ENCODE measurements around the gene IFT20.

The IFT20 gene

DNA sequence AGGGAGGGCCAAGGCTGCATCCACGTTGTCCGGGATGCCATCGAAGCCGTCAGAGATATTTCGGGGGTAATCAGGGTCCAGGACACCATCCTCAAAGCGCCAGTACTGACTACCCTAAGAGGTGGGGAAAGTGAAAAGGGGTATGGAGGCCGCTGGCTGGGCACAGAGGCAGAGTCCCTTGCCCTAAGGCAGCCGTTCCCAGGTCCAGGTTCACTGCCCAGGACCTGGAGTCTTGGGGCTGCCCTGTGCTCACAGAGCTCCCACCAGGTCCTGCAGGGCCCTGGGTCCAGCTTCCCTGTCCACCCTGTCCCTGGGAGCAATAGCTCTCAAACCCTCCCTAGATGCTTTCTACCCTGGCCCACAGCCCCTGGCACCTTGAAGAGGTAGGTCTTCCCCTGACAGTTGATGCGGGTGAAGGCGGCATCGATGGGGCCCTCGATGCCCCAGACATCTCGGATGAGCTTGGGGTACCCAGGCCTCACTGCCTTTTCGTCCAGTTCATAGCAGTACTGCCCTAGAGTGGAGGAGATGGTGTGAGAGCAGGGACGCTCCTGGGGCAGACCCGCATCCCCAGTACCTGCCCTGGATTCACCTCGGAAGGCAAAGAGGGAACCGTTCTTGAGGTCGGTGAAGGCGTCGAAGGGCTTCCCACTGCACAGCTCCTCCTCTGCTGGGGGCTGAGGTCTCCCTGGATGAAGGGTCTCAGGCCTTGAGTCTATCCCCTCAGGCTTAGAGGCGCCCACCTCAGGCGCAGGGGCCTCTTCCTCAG is 33.8 kb upstream of the IFT20 start:
- no peak overlapping the region for H3K4me3 Mint-ChIP-seq

DNA sequence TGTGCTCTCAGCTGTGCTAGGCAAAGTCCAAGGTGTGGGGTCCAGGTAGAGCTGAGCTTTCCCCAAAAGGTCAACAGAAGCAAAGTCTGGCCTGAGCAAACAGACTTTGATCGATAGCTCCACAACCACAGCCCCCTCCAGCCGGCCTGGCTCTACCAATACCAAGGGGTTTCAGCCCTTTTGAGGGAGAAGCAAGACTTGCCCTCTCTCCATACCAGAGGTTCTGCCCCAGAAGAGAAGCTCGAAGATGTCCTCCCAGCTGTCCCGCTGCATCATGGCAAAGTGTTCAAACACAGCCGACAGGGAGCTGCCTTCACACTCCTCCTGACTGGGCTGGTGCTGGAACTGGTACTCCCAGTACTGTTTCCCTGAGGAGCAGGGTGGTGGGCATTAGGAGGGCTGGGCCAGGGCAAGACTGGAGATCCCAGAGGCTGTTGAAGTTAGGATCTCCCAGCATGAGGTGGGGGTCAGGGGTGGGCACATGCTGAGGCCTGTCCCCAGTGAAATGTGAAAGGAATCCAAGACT is 33.1 kb upstream of the IFT20 start:
- peaks cover 17% of the 10 kb centered on the region for H3K4me1 Mint-ChIP-seq (ENCODE audit: low read depth)
- no peak overlapping the region for H3K27ac Mint-ChIP-seq
- no peaks in the 10 kb centered on the region for H3K27me3 Mint-ChIP-seq
- H3K4me3 Mint-ChIP-seq, result no peak overlapping the region
- H3K9me3 Mint-ChIP-seq, result no peaks in the 10 kb centered on the region
- H3K36me3 Mint-ChIP-seq (ENCODE audit: low read depth), result peaks cover 4% of the 10 kb centered on the region

More for the DNA sequence above, 33.8 kb upstream of the IFT20 start:
- Mint-ChIP-seq H3K36me3 (ENCODE audit: low read depth) (no peaks in the 10 kb centered on the region), H3K4me1 (ENCODE audit: low read depth) (peaks cover 21% of the 10 kb centered on the region), H3K27ac (no peak overlapping the region), H3K27me3 (no peaks in the 10 kb centered on the region), H3K9me3 (no peaks in the 10 kb centered on the region)

DNA sequence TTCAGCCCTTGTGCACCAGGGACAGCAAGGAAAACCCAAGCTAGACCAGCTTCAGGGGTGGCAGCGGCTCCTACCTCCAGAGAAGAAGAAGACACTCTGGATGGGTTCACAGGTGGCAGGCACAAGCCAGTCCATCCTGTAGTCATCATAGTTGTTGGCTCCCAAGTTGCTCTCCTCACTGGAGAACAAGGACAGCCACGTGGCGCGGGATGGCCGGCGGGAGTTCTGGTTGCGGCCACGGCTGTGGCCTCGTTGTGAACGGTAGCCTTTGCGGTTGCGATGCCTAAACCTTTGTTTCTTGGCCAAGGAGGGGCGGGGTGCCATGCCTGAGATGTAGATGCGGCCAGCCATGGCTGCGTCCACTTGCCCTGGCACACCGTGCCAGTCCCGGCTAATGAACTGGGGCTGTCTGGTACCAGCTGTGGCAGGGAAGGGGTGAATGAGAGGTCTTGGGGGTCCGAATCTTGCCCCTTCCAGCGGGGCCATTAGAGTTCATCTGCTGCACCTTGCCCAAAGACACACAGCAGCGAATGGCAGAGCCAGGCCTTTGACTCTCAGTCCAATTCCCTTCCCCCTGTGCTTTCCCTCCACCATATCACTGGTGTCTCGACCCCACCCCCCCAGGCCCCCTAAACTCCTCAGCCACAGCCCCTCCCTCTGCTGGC is 32.5 kb upstream of the IFT20 start:
- Mint-ChIP-seq H3K4me3 (no peak overlapping the region), H3K27ac (no peak overlapping the region), H3K27me3 (no peaks in the 10 kb centered on the region), H3K4me1 (ENCODE audit: low read depth) (peaks cover 11% of the 10 kb centered on the region), H3K9me3 (no peaks in the 10 kb centered on the region), H3K36me3 (ENCODE audit: low read depth) (peaks cover 4% of the 10 kb centered on the region)

DNA sequence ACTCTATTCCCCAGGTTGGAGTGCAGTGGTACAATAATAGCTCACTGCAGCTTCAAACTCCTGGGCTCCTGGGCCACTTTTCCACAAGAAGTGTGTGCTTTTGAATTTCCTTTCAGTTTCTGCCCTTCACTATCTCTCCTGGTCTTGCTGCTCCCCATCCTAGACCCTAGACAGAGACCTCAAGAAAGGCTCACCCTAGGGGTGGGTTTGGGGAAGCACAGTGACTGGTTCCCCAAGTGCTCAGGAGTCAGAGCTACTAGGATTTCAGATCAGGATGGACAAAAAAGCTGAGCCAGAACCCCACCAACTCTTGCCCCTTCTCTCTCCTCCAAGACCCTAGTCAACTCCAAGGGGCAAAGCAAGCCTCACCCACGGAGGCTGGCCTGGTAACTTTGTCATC is 31.3 kb upstream of the IFT20 start:
- Mint-ChIP-seq H3K9me3 (no peaks in the 10 kb centered on the region), H3K36me3 (ENCODE audit: low read depth) (peaks cover 5% of the 10 kb centered on the region), H3K4me1 (ENCODE audit: low read depth) (peaks cover 8% of the 10 kb centered on the region), H3K4me3 (no peak overlapping the region), H3K27ac (no peak overlapping the region), H3K27me3 (no peaks in the 10 kb centered on the region)

DNA sequence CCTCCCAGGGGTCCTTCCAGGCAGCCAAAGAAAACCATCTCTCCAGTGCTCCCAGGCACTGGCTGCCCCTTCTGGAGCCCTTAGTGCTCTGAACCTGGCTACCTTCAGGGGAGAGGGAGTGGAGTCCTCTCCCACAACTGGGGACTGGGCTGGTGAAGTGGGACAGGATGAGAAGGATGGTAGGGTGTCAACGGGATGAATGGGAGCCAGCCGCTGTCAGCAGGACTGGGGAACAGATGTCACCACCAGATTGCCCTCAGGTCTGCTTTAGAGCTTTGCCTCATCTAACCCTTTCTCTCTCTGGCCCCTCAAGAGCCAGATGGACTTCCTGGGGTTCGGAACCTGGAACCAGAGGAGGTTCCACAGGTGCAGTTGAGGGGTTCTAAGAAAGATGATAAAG is 30.2 kb upstream of the IFT20 start:
- Mint-ChIP-seq H3K36me3 (ENCODE audit: low read depth) (peaks cover 16% of the 10 kb centered on the region), H3K9me3 (no peaks in the 10 kb centered on the region), H3K4me3 (no peak overlapping the region), H3K4me1 (ENCODE audit: low read depth) (no peaks in the 10 kb centered on the region), H3K27ac (no peak overlapping the region), H3K27me3 (no peaks in the 10 kb centered on the region)

DNA sequence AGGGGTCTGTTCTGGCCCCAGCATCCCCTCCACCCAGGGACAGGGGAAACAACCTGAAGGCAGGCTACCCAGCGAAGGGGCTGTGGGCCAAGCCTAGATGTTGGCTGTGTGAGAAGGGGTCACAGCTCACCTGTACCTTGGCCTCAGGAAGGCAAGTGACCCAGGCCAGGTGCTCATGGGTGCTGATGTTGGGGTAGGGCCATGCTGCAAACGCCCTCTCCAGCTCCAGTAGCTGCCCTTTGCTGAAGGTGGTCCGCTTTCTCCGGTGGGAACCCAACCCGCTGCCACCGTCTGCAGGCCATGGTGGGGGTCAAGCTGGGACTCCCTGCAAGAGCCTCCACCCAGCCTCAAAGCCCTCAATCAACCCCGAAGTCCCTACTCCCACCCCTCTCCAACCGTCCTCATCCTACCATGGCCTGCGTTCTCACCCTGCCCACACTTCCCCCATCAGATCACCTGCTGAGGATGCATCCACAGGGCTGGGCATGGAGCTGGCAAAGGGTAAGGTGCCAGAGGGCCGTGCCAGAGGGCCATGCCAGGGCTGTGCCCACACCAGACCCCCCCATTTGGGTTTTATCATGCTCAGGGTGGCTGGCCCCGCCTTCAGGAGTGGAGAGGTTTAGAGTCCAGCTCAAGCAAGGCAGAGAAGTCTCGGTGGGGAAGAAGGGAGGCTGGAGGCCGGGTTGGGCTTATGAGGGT is 29.5 kb upstream of the IFT20 start, which contains the start of gene SEBOX:
TSS of gene SEBOX (minus strand) at position 535 of the 699 bp plus-strand sequence. CDS start at position 487, 48 bp downstream.
- Mint-ChIP-seq H3K4me1 (ENCODE audit: low read depth) (no peaks in the 10 kb centered on the region), H3K9me3 (no peaks in the 10 kb centered on the region), H3K27me3 (no peaks in the 10 kb centered on the region), H3K4me3 (no peak within 1 kb of the TSS), H3K36me3 (ENCODE audit: low read depth) (peaks cover 21% of the 10 kb centered on the region), H3K27ac (no peak within 1 kb of the TSS)

DNA sequence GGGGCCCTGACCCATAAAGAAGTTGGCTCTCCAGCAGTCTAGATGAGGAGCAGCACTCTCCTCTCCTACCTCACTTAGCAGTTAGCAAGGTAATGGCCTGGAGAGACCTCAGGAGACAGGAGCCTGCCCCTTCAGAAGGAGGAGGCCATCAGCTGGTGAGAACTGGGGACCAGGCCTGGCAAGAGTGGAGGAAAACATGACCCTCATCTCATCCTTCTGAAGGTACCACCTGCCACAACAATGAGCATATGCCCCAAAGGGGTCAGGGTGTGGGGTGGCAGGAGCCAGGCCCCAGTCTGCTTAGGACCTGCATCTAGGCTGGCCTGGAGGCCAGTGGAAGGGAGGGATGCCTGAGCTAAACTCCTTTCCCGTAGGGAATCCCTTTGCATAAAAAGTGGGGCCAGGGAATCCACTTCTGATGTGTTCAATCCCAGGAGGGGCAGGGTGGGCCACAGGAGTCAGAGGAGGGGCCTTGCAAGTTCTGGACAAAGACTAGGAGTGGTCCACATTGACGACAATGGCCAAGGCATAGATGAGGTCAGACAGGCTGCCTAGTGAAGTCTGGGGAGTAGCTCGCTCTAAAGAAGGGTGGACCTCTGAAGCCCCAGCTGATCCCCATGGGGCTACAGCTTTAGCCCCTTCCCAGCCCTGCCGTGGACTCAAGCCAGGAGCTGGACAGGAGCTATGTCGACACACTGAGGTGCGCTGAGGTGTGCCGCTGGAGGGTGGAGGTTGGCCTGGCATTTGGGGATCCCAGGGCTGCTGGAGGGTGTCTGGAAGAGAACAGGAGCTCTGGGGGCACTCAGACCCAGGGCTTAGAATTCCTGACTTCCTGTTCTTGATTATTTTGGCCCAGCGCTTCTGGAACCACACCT is 28.7 kb upstream of the IFT20 start:
- Mint-ChIP-seq H3K27me3 (no peaks in the 10 kb centered on the region), H3K4me3 (no peak overlapping the region), H3K4me1 (ENCODE audit: low read depth) (no peaks in the 10 kb centered on the region), H3K36me3 (ENCODE audit: low read depth) (peaks cover 26% of the 10 kb centered on the region), H3K27ac (no peak overlapping the region), H3K9me3 (no peaks in the 10 kb centered on the region)

DNA sequence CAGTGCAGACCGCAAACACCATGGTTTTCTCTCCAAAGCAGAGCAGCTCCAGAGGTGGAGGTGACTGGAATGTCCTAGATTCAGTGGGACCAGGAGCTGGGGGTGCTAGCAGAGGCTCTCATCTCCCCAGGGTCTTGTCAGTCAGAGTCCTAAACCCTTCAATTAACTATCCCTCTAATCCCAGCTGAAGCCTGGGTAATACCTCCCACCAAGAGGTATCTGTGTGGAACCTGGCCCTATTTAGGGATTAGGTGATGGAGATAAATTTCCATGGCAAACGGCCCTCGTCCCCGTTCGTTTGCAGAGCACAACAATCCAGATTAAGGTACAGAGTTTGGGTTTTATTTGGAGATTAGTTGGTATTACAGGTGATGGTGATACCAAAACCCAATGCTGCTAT is 27.9 kb upstream of the IFT20 start:
- H3K36me3 Mint-ChIP-seq (ENCODE audit: low read depth), result peaks cover 28% of the 10 kb centered on the region
- no peaks in the 10 kb centered on the region for H3K9me3 Mint-ChIP-seq
- H3K4me3 Mint-ChIP-seq, result no peak overlapping the region
- no peaks in the 10 kb centered on the region for H3K27me3 Mint-ChIP-seq
- H3K27ac Mint-ChIP-seq, result no peak overlapping the region
- H3K4me1 Mint-ChIP-seq (ENCODE audit: low read depth), result peaks cover 7% of the 10 kb centered on the region

DNA sequence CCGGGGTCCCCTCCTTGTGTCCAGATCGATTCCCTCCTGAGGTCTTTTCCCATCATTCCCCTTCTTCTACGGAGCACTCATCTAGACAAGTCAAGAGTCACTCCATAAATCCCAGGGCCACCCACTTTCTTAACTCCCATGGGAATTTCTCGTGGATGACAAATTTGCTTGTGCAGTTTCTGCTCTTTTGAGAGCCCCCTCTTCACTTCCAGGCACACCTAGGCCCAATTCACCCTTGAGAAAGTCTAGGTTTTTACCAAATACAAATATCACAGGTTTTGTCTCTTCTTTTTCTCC is 22.6 kb upstream of the IFT20 start:
- Mint-ChIP-seq H3K27ac (peak overlapping the region; percentile 91), H3K4me1 (ENCODE audit: low read depth) (peaks cover 28% of the 10 kb centered on the region), H3K4me3 (peak overlapping the region; percentile 90), H3K36me3 (ENCODE audit: low read depth) (peaks cover 53% of the 10 kb centered on the region), H3K9me3 (no peaks in the 10 kb centered on the region), H3K27me3 (no peaks in the 10 kb centered on the region)

DNA sequence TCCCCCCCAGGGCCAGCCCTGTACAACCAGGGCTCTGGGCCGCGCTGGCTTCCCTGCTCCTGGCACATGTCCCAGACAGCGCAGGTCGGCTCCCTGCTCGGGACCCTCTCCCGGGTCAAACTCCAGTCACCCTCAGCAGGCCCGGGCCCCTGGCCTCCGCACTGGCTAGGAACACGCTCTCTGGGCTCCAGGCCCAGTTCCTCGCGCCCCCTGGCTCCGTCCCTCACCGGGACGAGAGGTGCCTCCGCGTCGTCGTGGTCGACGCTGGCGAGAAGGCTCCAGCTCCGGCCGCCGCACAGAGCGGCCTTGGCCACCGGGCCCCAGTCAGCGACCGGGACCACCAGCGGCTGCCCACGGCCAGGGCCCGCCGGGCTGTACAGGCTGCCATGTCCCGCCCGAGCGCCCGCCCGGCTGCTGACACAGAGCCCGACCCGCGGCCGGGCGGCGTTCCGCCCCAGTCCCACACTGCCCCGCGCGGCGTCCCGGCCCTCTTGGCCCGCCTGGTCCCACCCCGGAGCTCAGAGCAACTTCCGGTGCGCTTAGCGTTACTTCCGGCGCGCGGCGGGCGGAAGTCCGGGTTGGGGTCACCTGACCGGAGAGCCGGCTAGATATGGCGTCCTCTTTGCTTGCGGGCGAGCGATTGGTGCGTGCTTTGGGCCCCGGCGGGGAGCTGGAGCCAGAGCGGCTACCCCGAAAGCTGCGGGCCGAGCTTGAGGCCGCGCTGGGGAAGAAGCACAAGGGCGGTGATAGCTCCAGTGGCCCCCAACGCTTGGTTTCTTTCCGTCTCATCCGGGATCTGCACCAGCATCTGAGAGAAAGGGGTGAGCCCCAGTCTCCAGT is 22.0 kb upstream of the IFT20 start, which contains the start of gene POLDIP2:
TSS of gene POLDIP2 (minus strand) at position 467 of the 840 bp plus-strand sequence. CDS start at position 388, 79 bp downstream.
- H3K9me3 Mint-ChIP-seq, result no peaks in the 10 kb centered on the region
- no peaks in the 10 kb centered on the region for H3K27me3 Mint-ChIP-seq
- peaks cover 28% of the 10 kb centered on the region for H3K4me1 Mint-ChIP-seq (ENCODE audit: low read depth)
- H3K27ac Mint-ChIP-seq, result peak within 1 kb of the TSS; percentile 95
- H3K36me3 Mint-ChIP-seq (ENCODE audit: low read depth), result peaks cover 54% of the 10 kb centered on the region
- H3K4me3 Mint-ChIP-seq, result peak within 1 kb of the TSS; percentile 90

DNA sequence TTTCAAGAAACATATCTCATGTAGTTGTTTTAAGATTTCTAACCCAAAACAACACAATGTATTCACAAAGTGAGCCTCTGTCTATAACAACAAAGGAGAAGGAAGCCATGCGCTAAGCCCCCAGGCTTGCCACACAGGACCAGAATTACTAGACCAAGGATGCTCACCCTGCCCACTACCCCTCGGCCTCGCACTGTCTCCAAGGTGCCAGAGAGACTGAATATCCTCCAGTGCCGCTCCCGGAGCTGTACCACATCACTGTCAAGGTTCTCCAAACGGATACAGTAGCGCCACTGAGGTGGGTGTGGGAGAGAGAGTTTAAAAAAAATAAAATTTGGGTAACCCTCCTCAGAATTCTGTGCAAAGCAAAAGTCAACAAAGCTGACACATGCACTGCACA is 15.0 kb upstream of the IFT20 start:
- no peaks in the 10 kb centered on the region for H3K4me1 Mint-ChIP-seq (ENCODE audit: low read depth)
- no peaks in the 10 kb centered on the region for H3K9me3 Mint-ChIP-seq
- H3K4me3 Mint-ChIP-seq, result no peak overlapping the region
- no peaks in the 10 kb centered on the region for H3K27me3 Mint-ChIP-seq
- peaks cover 65% of the 10 kb centered on the region for H3K36me3 Mint-ChIP-seq (ENCODE audit: low read depth)
- H3K27ac Mint-ChIP-seq, result no peak overlapping the region

DNA sequence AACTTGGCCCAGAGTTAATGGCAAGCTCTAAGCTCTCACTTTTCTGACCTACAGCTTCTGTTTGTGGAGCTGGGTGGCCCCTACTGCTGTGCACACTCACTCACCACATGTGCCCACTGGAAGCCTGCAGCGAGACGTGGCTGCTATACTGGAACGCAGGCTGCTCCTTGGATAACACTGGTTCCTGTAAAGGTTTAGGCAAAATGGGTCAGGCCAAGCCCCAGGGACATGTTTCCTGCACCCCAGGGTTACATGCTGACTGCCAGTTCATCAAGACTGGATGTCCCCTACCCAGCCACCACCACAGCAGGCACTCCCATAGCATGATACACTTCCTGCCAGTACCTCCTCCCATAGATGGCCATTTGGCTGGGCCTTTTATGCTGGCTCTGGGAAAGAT is 13.7 kb upstream of the IFT20 start:
- Mint-ChIP-seq H3K4me1 (ENCODE audit: low read depth) (no peaks in the 10 kb centered on the region), H3K9me3 (no peaks in the 10 kb centered on the region), H3K36me3 (ENCODE audit: low read depth) (peaks cover 60% of the 10 kb centered on the region), H3K4me3 (no peak overlapping the region), H3K27me3 (no peaks in the 10 kb centered on the region), H3K27ac (no peak overlapping the region)

DNA sequence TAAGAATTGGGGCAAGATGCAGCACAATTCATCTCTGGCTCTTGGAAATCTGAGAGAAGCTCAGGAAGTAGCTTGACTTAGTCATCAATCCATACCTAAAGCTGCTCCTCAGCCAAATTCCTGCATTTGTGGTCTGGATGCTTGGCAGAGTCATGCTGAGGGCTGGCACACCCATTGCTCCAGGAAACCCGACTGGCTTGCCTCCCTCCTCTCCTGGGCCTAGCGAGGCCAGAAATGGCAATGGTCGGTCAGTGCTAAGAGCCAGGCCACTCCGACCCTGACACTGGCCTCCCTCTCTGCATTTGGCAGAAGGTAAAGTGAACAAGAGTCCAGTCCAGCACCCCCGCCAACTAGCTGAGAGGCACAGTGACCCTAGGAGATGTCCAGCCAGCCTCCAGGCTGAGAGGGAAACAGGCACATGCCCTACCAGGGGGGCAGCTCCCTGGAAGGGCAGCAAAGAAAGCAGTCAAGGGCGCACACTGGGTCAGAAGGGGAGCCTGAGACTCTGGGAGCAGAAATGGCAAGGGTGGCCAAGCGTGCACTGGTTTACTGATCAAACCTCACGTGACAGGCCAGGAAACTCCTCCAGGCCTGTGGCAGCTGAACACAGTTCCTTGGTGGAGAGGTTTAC is 12.1 kb upstream of the IFT20 start:
- Mint-ChIP-seq H3K36me3 (ENCODE audit: low read depth) (peaks cover 52% of the 10 kb centered on the region), H3K27ac (no peak overlapping the region), H3K9me3 (no peaks in the 10 kb centered on the region), H3K4me3 (no peak overlapping the region), H3K27me3 (no peaks in the 10 kb centered on the region), H3K4me1 (ENCODE audit: low read depth) (no peaks in the 10 kb centered on the region)

All from stimulated activated naive CD8-positive, alpha-beta T cell treated with anti-CD3 and anti-CD28 coated beads, Interleukin-15, Interleukin-2, amounts not matched to agents 100 ng/mL and 50 ng/mL, for 24 hours (primary cell).